Neuronal stem cell (in vitro differentiated cells): Measurements from ENCODE around the gene STX16.

Source experiments
- DNase-seq: peaks from one replicate; pipeline ENCODE4 v3.0.0-alpha.2; 2013; ENCODE audit warnings: low spot score
- H2AFZ ChIP-seq: one replicate; pipeline ENCODE4 v1.6.1; 2013; ENCODE audit warnings: mild to moderate bottlenecking, low read length, inconsistent platforms
- H2AK5ac ChIP-seq: 2 replicates; pipeline ENCODE4 v1.6.1; 2013; ENCODE audit warnings: low read depth, mild to moderate bottlenecking, inconsistent platforms, low read length, moderate library complexity, mixed read lengths
- H2BK120ac ChIP-seq: 2 replicates; pipeline ENCODE4 v1.6.1; 2013; ENCODE audit warnings: low read depth, mild to moderate bottlenecking, inconsistent platforms, low read length, moderate library complexity, mixed read lengths
- H2BK12ac ChIP-seq: one replicate; pipeline ENCODE4 v1.6.1; 2013; ENCODE audit warnings: low read length, inconsistent platforms
- H2BK15ac ChIP-seq: 2 replicates; pipeline ENCODE4 v1.6.1; 2013; ENCODE audit warnings: mild to moderate bottlenecking, low read length, inconsistent platforms, mixed read lengths
- H2BK5ac ChIP-seq: one replicate; pipeline ENCODE4 v1.6.1; 2013; ENCODE audit warnings: inconsistent platforms, mild to moderate bottlenecking, low read length, moderate library complexity
- H3K14ac ChIP-seq: one replicate; pipeline ENCODE4 v1.6.1; 2013; ENCODE audit warnings: low read length, inconsistent platforms
- H3K18ac ChIP-seq: 2 replicates; pipeline ENCODE4 v1.6.1; 2013; ENCODE audit warnings: low read length, inconsistent platforms
- H3K23ac ChIP-seq: 2 replicates; pipeline ENCODE4 v1.6.1; 2013; ENCODE audit warnings: low read depth, mild to moderate bottlenecking, mixed read lengths, low read length, inconsistent platforms; ENCODE audit not compliant: poor library complexity
- H3K27ac ChIP-seq: replicated peaks from 3 replicates; pipeline ENCODE4 v1.5.1; 2013; ENCODE audit warnings: low read length, inconsistent platforms
- H3K27me3 ChIP-seq, 3 experiments: 2 replicates each; pipeline ENCODE4 v1.6.1; 2013; ENCODE audit warnings: low read length in 3 of 3, mild to moderate bottlenecking in 2 of 3, inconsistent platforms in 1 of 3, low read depth in 1 of 3, mixed read lengths in 1 of 3, moderate library complexity in 1 of 3; ENCODE audit not compliant: control insufficient read depth in 3 of 3, insufficient read depth in 3 of 3
- H3K36me3 ChIP-seq, 2 donors: replicated peaks in 1 of 2; 2 replicates each; pipeline ENCODE4 v1.6.1; 2013; ENCODE audit warnings: low read length in 2 of 2; ENCODE audit not compliant: control insufficient read depth in 2 of 2, insufficient read depth in 2 of 2
- H3K4ac ChIP-seq: 2 replicates; pipeline ENCODE4 v1.6.1; 2013; ENCODE audit warnings: inconsistent platforms, mild to moderate bottlenecking, low read length, moderate library complexity
- H3K4me1 ChIP-seq, 2 donors: 1 replicate in 1 of 2; 2 replicates in 1 of 2; pipeline ENCODE4 v1.6.1; 2013; ENCODE audit warnings: low read length in 2 of 2, low read depth in 1 of 2; ENCODE audit not compliant: control insufficient read depth in 2 of 2, insufficient read depth in 1 of 2
- H3K4me2 ChIP-seq: one replicate; pipeline ENCODE4 v1.6.1; 2013; ENCODE audit warnings: mild to moderate bottlenecking, low read length, inconsistent platforms; ENCODE audit not compliant: insufficient read depth, poor library complexity, severe bottlenecking
- H3K4me3 ChIP-seq, 2 donors: 2 replicates each; pipeline ENCODE4 v1.5.1; 2013; ENCODE audit warnings: low read length in 2 of 2, mild to moderate bottlenecking in 2 of 2, inconsistent platforms in 1 of 2, moderate library complexity in 1 of 2
- H3K79me1 ChIP-seq: one replicate; pipeline ENCODE4 v1.6.1; 2013; ENCODE audit warnings: low read depth, mild to moderate bottlenecking, inconsistent platforms, low read length, moderate library complexity
- H3K9ac ChIP-seq: one replicate; pipeline ENCODE4 v1.6.1; 2013; ENCODE audit warnings: mild to moderate bottlenecking, low read depth, low read length, inconsistent platforms; ENCODE audit not compliant: poor library complexity
- H3K9me3 ChIP-seq, 2 donors: replicated peaks in 1 of 2; 2 replicates each; pipeline versions ENCODE3 to v1.6.1; 2013; ENCODE audit warnings: low read length in 2 of 2, mild to moderate bottlenecking in 2 of 2, inconsistent platforms in 1 of 2, low read depth in 1 of 2, mixed read lengths in 1 of 2, moderate library complexity in 1 of 2; ENCODE audit not compliant: control insufficient read depth in 2 of 2, insufficient read depth in 1 of 2
- H4K8ac ChIP-seq: one replicate; pipeline ENCODE4 v1.6.1; 2013; ENCODE audit warnings: low read depth, mild to moderate bottlenecking, inconsistent platforms, low read length, moderate library complexity
- H4K91ac ChIP-seq: one replicate; pipeline ENCODE4 v1.6.1; 2013; ENCODE audit warnings: low read length, low read depth, mild to moderate bottlenecking, inconsistent platforms; ENCODE audit not compliant: poor library complexity
- WGBS, 2 donors: extraction: QIAGEN DNeasy Blood & Tissue Kit; methylation state at CpG; one replicate each; pipeline ENCODE4 v1.1.7; 2013; ENCODE audit warnings: missing lambda C conversion rate in 2 of 2, mixed read lengths in 1 of 2; ENCODE audit not compliant: insufficient read length in 2 of 2, insufficient replicate concordance in 1 of 2; ENCODE audit errors: extremely low coverage in 2 of 2; 5-methylcytosine and 5-hydroxymethylcytosine counted together

STX16 gene

GRCh38 chr20:58628491-58629214, 22.4 kb upstream of the STX16 start:
- Histone ChIP-seq H3K14ac (no peak overlapping the region), H3K23ac (no peak overlapping the region), H2BK5ac (no peak overlapping the region), H3K36me3 (no peaks in the 10 kb centered on the region), H3K4me3 (no peak overlapping the region), H2BK120ac (no peak overlapping the region), H2BK15ac (no peak overlapping the region), H3K9ac (no peak overlapping the region), H3K27ac (no peak overlapping the region), H3K18ac (no peak overlapping the region), H3K4me2 (no peak overlapping the region), H4K91ac (no peak overlapping the region), H3K9me3 (peaks cover 0 to under 1% of the 10 kb centered on the region in 2 donors), H2AK5ac (no peak overlapping the region), H3K4ac (no peak overlapping the region), H2BK12ac (no peak overlapping the region), H3K79me1 (no peaks in the 10 kb centered on the region), H3K27me3 (no peaks in the 10 kb centered on the region), H2AFZ (no peak overlapping the region), H3K4me1 (peaks cover 2 to 3% of the 10 kb centered on the region in 2 donors), H4K8ac (no peak overlapping the region)
- no peak for DNase-seq
- WGBS, 2 donors, result no CpG with 5 or more reads among the region's 11 CpGs

- Histone ChIP-seq H3K14ac (no peak overlapping the region), H3K4ac (no peak overlapping the region), H3K18ac (peak overlapping the region; percentile 11), H3K9ac (peak overlapping the region; percentile 25), H3K79me1 (no peaks in the 10 kb centered on the region), H3K4me1 (peaks cover 0 to 3% of the 10 kb centered on the region in 2 donors), H2AFZ (no peak overlapping the region), H3K23ac (no peak overlapping the region), H2BK15ac (no peak overlapping the region), H4K91ac (no peak overlapping the region), H3K27me3 (no peaks in the 10 kb centered on the region), H2BK12ac (no peak overlapping the region), H2BK120ac (no peak overlapping the region), H2AK5ac (no peak overlapping the region), H3K4me3 (no peak overlapping the region), H3K9me3 (no peaks in the 10 kb centered on the region), H3K27ac (no peak overlapping the region), H2BK5ac (no peak overlapping the region), H4K8ac (no peak overlapping the region), H3K36me3 (no peaks in the 10 kb centered on the region), H3K4me2 (no peak overlapping the region)
- no peak for DNase-seq
- no CpG with 5 or more reads among the region's 1 CpG for WGBS, 2 donors
These were observed 21.9 kb upstream of the STX16 start for GRCh38 chr20:58629215-58629580.

GRCh38 chr20:58630063-58630462, 21.0 kb upstream of the STX16 start:
- WGBS, 2 donors, result no CpG with 5 or more reads among the region's 4 CpGs
- no peak overlapping the region for H2BK12ac ChIP-seq
- no peak overlapping the region for H4K91ac ChIP-seq

GRCh38 chr20:58633161-58634053, 17.7 kb upstream of the STX16 start:
- WGBS, 2 donors, result no CpG with 5 or more reads among the region's 10 CpGs
- no peak overlapping the region for H3K4ac ChIP-seq
- H3K4me3 ChIP-seq, result no peak overlapping the region
- no peak overlapping the region for H4K91ac ChIP-seq
- no peaks in the 10 kb centered on the region for H3K9me3 ChIP-seq
- no peak overlapping the region for H3K9ac ChIP-seq
- no peak overlapping the region for H2BK5ac ChIP-seq
- H3K36me3 ChIP-seq, result no peaks in the 10 kb centered on the region
- peaks cover 0 to 6% of the 10 kb centered on the region in 2 donors for H3K4me1 ChIP-seq
- no peak overlapping the region for H4K8ac ChIP-seq
- DNase-seq, result no peak
- H2BK12ac ChIP-seq, result no peak overlapping the region
- no peak overlapping the region for H2BK15ac ChIP-seq
- no peak overlapping the region for H2AK5ac ChIP-seq
- H3K4me2 ChIP-seq, result no peak overlapping the region
- no peak overlapping the region for H3K27ac ChIP-seq
- no peaks in the 10 kb centered on the region for H3K79me1 ChIP-seq
- H3K23ac ChIP-seq, result no peak overlapping the region
- no peak overlapping the region for H2AFZ ChIP-seq
- peaks cover 0 to 4% (median 0%) of the 10 kb centered on the region in 3 experiments for H3K27me3 ChIP-seq
- no peak overlapping the region for H3K18ac ChIP-seq
- no peak overlapping the region for H2BK120ac ChIP-seq
- no peak overlapping the region for H3K14ac ChIP-seq

More at GRCh38 chr20:58630063-58630462, 21.0 kb upstream of the STX16 start:
- Histone ChIP-seq H3K27ac (no peak overlapping the region), H3K4ac (no peak overlapping the region), H3K36me3 (no peaks in the 10 kb centered on the region), H3K23ac (no peak overlapping the region), H3K14ac (no peak overlapping the region), H3K9ac (no peak overlapping the region), H3K79me1 (no peaks in the 10 kb centered on the region), H2BK120ac (no peak overlapping the region), H3K4me3 (no peak overlapping the region), H3K4me2 (no peak overlapping the region), H3K18ac (no peak overlapping the region), H3K4me1 (peaks cover 0 to 3% of the 10 kb centered on the region in 2 donors), H2AFZ (no peak overlapping the region), H3K27me3 (no peaks in the 10 kb centered on the region), H2BK5ac (no peak overlapping the region), H2BK15ac (no peak overlapping the region), H3K9me3 (no peaks in the 10 kb centered on the region), H4K8ac (no peak overlapping the region), H2AK5ac (no peak overlapping the region)
- no peak for DNase-seq
